ENCODE results near the gene NPHP4. TPM values are rescaled to one million over a fixed set of nuclear protein-coding genes. Genes with fewer than 3 reads are reported as not detected.

Gene NPHP4
- total RNA-seq, 1 experiment from 2014 or later, result 16.8 TPM

DNA sequence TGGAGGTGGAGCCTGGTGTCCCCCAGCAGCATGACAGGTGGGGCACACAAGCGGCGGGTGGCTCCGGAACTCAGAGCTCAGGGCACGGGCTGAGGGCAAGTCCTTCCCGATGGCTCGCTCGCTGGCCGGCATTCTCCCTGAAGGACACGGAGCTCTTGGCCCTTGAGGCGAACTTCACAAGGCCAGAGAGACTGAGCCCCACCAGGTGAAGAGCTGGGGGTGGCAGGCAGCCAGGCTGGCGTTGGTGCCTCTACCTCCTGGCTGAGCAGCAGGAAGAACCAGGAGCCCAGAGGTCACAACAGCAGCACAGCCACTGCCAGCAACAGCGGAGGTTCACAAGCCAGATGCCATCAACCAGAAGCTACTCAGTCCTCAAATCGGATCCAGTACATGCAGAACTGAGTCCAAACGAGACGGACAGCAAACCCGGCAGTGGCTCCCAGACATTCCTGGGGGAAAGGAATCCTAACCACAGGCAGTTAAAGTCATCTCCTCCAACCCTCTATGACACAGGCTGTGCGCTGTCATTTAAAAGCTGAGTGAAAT lies 54.1 kb downstream of the NPHP4 start (continued):
- no peak for TF ChIP-seq NFATC4 (CRISPR knock-in tag; IDR thresholded peaks at IDR 0.05)
- no peak for TF ChIP-seq CBFB (CRISPR knock-in tag; IDR thresholded peaks at IDR 0.05; ENCODE audit: low read depth)
- no peak for TF ChIP-seq ZNF138 (CRISPR knock-in tag; conservative IDR thresholded peaks at IDR 0.05)
- TF ChIP-seq, protein P1, sequence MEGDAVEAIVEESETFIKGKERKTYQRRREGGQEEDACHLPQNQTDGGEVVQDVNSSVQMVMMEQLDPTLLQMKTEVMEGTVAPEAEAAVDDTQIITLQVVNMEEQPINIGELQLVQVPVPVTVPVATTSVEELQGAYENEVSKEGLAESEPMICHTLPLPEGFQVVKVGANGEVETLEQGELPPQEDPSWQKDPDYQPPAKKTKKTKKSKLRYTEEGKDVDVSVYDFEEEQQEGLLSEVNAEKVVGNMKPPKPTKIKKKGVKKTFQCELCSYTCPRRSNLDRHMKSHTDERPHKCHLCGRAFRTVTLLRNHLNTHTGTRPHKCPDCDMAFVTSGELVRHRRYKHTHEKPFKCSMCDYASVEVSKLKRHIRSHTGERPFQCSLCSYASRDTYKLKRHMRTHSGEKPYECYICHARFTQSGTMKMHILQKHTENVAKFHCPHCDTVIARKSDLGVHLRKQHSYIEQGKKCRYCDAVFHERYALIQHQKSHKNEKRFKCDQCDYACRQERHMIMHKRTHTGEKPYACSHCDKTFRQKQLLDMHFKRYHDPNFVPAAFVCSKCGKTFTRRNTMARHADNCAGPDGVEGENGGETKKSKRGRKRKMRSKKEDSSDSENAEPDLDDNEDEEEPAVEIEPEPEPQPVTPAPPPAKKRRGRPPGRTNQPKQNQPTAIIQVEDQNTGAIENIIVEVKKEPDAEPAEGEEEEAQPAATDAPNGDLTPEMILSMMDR (IDR thresholded peaks at IDR 0.05), result no peak
- no peak for TF ChIP-seq ZBTB43 (CRISPR knock-in tag; IDR thresholded peaks at IDR 0.05)
- no peak for TF ChIP-seq TP53 (CRISPR knock-in tag; IDR thresholded peaks at IDR 0.05)

DNA sequence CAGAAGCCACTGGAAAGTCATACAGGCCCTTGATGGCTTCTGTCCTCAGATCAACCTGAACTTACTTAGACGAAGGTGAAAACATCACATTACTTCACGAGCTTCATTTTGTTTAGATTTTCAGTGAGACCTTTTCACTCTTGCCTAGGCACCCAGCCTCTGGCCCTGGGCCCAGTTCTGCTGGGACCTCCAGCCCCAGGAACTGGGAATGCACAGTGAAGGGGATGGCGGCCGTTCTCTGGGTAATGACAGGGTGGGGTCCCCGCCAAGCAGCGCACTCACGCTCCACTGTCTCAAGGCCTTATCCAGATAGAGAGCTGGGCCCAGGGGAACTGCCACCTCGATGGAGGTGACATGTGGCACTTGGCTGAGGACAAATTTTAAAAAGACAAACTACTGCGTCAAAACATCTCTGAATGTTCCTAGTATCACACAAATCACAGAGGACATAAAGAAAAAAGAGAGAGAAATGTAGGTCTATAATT lies 54.8 kb downstream of the NPHP4 start:
- Mint-ChIP-seq H3K27me3 (ENCODE audit: low read depth) (no peaks in the 10 kb centered on the region), H3K27ac (no peak overlapping the region), H3K4me3 (no peak overlapping the region), H3K9me3 (peaks cover 7% of the 10 kb centered on the region), H3K36me3 (peaks cover 22% of the 10 kb centered on the region), H3K4me1 (peaks cover 21% of the 10 kb centered on the region)
- ChIA-PET POLR2A (no interaction called here), CTCF (no interaction called here)
- TF ChIP-seq ATF6 (CRISPR knock-in tag; IDR thresholded peaks at IDR 0.05), result no peak
- no peak for TF ChIP-seq PRRX2 (CRISPR knock-in tag; IDR thresholded peaks at IDR 0.05)
- no peak for TF ChIP-seq ZMAT4 (CRISPR knock-in tag; IDR thresholded peaks at IDR 0.05)
- TF ChIP-seq ZNF263 (CRISPR knock-in tag; IDR thresholded peaks at IDR 0.05; ENCODE audit: low read depth), result no peak
- no peak for TF ChIP-seq TEAD1 (CRISPR knock-in tag; IDR thresholded peaks at IDR 0.05)
- TF ChIP-seq GRHL2 (CRISPR knock-in tag; IDR thresholded peaks at IDR 0.05; ENCODE audit: insufficient replicate concordance, severe bottlenecking), result no peak
- no peak for TF ChIP-seq HMGA2 (CRISPR knock-in tag; IDR thresholded peaks at IDR 0.05)
- no peak for TF ChIP-seq SOX15 (CRISPR knock-in tag; IDR thresholded peaks at IDR 0.05)
- TF ChIP-seq E2F1 (CRISPR knock-in tag; IDR thresholded peaks at IDR 0.05), result no peak
- DNase-seq (ENCODE audit: low spot score) (no peak), ATAC-seq (no peak)

DNA sequence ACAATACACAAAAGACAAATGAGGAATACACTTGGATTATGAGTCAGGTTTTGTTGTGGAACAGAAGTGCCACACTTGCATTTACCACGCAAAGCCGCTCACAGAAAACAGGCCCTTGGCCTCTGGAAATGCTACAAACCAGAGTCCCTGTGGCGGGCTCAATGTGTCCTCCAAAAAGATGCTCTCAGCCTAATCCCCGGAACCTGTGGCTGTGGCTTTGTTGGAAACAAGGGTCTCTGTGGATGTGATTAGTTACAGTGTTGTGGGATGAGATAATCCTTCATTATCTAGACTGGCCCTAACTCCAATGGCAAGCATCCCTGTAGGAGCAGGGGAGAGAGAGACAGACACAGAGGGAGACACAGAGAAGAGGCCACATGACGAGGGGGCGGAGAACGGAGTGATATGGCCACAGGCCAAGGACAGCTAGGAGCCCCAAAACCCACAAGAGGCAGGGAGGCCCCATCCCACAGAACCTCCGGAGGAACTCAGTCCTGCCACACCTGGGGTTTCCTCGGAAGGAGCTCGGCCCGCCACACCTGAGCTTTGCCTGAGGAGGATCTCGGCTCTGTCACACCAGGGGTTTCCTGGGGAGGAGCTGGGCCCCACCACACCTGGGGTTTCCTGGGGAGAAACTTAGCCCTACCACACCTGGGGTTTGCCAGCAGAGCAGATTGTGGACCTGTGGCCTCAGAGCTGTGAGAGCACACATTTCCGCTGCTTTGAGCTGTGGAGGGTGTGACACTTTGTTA lies 55.4 kb downstream of the NPHP4 start:
- H3K27ac Mint-ChIP-seq, result no peak overlapping the region
- ChIA-PET POLR2A (no interaction called here), CTCF (no interaction called here)
- H3K4me1 Mint-ChIP-seq, result peaks cover 21% of the 10 kb centered on the region
- H3K4me3 Mint-ChIP-seq, result no peak overlapping the region
- peaks cover 7% of the 10 kb centered on the region for H3K9me3 Mint-ChIP-seq
- no peaks in the 10 kb centered on the region for H3K27me3 Mint-ChIP-seq (ENCODE audit: low read depth)
- peaks cover 22% of the 10 kb centered on the region for H3K36me3 Mint-ChIP-seq
- DNase-seq (ENCODE audit: low spot score), result no peak
- ATAC-seq, result no peak
- TF ChIP-seq PRRX2 (CRISPR knock-in tag; IDR thresholded peaks at IDR 0.05), result no peak
- no peak for TF ChIP-seq MLX (CRISPR knock-in tag; IDR thresholded peaks at IDR 0.05)
- TF ChIP-seq, protein P2, sequence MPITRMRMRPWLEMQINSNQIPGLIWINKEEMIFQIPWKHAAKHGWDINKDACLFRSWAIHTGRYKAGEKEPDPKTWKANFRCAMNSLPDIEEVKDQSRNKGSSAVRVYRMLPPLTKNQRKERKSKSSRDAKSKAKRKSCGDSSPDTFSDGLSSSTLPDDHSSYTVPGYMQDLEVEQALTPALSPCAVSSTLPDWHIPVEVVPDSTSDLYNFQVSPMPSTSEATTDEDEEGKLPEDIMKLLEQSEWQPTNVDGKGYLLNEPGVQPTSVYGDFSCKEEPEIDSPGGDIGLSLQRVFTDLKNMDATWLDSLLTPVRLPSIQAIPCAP (CRISPR knock-in tag; IDR thresholded peaks at IDR 0.05), result no peak
- TF ChIP-seq HMGA2 (CRISPR knock-in tag; IDR thresholded peaks at IDR 0.05), result no peak
- TF ChIP-seq, protein P3, sequence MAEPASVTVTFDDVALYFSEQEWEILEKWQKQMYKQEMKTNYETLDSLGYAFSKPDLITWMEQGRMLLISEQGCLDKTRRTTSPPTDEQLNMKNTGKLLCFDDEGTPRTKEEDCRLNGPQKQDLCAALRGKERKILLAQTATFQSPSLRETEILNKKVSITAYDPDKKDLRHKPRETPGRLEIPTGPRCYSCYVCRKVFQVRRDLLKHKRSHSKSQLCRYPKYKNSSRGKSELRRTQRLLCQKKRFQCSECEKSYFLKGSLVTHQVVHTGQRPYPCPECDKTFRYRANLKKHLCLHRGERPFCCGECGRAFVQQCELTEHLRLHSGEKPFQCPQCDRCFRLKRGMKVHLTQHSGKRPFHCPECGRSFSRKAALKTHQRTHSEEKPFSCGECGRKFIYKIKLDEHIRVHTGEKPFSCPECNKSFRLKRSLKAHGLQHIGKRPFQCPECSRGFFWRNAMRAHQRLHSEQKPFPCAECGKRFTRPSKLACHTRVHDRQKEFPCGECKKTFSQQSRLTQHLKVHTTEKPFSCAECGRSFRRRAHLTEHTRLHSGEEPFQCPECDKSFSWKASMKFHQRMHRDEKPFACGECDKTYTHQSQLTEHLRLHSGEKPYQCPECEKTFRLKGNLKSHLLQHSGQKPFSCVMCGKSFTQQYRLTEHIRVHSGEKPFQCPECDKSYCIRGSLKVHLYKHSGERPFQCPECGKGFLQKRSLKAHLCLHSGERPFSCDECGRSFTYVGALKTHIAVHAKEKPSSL (CRISPR knock-in tag; conservative IDR thresholded peaks at IDR 0.05), result no peak
